ENCODE measurements around the gene REXO5.
"Not testable (repeated sequence)": the region's sequence is repeated elsewhere in the genome, so short reads cannot be mapped to it uniquely, and the experiment has no call there.

Gene REXO5, protein sequence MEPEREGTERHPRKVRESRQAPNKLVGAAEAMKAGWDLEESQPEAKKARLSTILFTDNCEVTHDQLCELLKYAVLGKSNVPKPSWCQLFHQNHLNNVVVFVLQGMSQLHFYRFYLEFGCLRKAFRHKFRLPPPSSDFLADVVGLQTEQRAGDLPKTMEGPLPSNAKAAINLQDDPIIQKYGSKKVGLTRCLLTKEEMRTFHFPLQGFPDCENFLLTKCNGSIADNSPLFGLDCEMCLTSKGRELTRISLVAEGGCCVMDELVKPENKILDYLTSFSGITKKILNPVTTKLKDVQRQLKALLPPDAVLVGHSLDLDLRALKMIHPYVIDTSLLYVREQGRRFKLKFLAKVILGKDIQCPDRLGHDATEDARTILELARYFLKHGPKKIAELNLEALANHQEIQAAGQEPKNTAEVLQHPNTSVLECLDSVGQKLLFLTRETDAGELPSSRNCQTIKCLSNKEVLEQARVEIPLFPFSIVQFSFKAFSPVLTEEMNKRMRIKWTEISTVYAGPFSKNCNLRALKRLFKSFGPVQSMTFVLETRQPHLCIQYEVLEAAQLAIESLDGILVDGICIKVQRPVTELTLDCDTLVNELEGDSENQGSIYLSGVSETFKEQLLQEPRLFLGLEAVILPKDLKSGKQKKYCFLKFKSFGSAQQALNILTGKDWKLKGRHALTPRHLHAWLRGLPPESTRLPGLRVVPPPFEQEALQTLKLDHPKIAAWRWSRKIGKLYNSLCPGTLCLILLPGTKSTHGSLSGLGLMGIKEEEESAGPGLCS

DNA sequence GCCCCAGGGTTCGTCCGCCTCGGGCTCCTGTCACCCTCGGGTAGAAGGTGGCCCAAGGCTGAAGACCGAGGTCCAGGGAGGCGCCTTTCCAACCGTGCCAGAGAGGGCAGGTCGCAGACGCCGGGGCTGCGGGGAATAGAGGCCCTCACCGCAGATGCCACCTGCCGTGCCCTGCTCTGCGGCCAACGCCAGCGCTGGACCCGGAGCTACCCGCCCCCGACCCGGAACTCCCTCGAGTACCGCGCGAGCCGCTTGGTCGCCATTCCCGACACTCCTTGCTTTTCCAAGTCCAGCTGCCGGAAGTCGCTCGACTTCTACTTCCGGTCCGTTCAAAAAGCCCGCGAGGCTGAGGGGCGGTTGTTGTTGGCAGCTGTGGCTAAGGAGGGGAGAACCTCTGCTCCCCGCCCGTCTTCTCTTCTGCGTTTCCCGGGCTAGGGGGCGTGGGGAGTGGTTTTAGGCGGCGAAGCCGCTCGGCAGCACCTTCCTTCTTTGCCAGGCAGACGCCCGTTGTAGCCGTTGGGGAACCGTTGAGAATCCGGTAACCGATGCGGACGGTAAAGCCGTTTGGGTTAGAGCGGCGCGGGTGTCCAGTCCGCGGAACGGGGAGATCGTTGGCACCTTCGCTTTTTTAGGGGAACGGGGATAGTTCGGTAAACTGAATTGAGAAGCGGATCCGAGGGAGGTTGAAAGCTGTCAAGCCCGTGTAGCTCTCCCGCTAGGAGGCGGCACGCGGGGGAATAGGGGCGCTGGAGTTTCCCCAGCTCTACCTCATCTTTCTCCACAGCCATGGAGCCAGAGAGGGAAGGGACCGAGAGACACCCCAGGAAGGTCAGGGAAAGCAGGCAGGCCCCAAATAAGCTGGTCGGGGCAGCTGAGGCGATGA, at the start of gene REXO5, which contains the start of gene ERI2:
Gene REXO5, plus strand, starts transcription at position 360 of the 883 bp plus-strand sequence. Its CDS starts 427 bp downstream, at position 787.
Gene ERI2, minus strand, starts transcription at position 305 of the 883 bp plus-strand sequence. Its CDS starts 42 bp downstream, at position 263.
- DNase-seq: peak; percentile 60

DNA sequence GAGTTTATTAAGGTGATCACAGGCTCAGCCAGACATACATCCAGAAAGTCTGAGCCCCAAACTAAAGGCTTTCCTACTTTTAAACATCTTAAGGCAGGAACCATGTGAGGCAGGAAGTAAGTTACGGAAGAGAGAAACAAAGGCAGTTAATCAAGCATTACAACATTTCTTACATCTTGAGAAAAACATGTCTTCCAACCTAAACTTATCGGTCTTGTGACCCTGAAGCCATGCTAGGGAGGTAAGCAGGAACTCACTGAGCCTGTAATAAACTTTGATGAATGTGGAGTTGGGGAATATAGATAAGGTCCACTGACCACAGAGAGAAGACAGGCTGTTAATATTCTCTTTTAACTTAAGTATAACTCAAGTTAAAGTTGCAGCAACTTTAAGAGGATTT, 46.0 kb upstream of the REXO5 start:
- no peak for DNase-seq

DNA sequence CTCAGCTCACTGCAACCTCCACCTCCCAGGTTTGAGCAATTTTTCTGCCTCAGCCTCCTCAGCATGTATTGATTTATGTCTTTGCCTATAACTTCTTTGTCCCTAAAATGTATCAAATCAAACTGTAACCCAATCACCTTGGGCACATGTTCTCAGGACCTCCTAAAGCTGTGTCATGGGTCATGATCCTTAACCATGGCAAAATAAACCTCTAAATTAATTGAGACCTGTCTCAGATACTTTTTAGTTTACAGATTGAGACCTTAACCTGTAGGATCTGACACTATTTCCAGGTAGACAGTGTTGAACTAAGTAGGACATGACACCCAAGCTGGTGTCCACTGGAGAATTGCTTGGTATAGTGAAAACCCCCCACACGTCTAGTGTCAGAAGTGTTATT, 45.2 kb upstream of the REXO5 start:
- DNase-seq: no peak

DNA sequence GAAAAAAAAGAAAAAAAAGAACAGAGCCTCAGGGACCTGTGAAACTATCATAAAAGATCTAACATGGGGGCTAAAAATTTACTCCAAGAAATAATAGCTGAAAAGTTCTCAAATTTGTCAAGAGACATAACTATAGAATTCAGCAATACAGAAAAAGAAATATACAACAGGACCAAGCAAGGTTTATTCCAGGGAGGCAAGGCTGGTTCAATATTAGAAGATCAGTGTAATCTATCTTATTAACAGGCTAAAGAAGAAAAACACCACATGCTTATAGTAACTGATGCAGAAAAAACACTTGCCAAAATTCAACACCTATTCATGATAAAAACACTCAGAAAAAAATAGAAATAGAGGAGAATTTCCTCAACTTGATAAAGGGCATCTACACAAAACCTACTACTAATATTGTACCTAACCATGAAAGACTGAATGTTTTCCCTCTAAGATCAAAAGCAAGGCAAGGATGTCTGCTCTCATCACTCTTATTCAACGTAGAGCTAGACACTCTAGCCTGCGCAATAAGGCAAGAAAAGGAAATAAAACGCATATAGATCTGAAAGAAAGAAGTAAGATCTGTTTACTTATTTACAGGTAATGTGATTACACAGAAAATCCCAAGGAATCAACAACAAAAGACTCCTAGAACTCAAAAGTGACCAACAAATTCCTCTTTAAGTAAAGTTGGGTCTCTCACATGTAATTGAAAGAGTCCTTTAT, 43.8 kb upstream of the REXO5 start:
- DNase-seq: no peak

DNA sequence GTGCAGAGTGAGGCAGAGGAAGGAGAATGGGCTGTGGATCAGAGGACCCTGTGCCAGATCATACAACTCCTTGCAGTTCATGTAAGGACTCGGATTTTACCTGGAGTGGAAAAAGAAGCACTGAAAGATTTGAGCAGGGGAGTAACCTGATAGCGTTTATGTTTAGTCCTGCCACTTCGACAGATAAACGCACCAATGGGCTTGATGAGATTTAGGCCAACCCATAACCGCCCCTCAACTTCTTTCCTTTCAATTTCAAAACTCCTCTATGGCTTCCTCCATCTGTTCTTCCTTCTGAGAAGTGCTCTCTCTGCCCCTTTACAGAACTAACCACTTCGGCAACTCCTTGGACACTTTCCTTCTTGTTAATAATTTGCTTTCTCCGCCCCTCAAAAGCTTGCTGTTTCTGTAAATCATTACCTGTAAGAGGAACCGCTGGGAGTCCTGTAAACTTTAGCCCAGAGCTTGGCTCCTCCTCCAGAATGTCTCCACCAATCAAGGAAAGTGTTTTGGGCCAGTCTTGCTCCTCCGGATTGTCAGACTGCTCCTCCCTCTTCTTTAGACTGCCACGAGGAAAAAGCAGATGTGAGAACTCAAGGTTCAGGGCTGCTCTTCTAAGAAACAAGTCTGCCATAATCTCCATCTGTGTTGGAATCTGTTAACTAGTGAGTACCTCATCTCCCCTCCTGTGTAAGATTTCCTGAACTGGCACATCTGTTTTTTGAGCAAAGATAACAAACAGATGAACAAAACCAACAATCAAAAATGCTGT, 42.7 kb upstream of the REXO5 start, which contains the start of gene ACSM3:
Gene ACSM3, plus strand, starts transcription at position 554 of the 772 bp plus-strand sequence. CDS start 6,021 bp downstream, outside the sequence.
- DNase-seq: peak; percentile 51 to 52

DNA sequence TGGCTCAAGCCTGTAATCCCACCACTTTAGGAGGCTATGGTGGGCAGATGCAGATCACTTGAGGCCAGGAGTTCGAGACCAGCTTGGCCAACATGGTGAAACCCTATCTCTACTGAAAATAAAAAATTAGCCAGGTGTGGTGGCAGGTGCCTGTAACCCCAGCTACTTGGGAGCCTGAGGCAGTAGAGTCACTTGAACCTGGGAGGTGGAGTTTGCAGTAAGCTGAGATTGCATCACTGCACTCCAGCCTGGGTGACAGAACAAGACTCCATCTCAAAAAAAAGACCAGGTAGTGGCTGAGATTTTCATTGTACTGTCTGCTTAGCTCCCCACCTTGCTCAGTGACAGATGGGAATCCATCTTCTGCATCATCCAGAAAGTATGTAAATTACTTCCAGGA, 41.9 kb upstream of the REXO5 start:
- DNase-seq: not testable (repeated sequence)

DNA sequence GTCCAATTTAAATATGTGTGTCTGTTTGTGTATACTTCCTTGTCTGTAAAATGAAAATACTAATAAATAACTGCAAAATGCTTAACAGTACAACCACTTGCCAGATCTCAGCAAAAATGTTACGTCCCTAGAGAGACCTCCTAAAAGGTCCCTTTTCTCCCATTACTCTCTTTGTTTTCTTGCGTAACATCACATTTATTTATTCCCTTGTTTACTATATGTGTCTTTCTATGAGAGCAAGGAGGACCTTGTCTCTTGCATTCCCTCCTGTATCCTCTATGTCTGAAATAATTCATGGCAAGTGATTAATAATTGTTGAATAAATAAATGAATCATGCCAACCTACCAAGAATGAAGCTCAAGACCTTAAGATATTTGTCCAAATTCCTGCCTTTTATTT, 40.6 kb upstream of the REXO5 start:
- DNase-seq: no peak

DNA sequence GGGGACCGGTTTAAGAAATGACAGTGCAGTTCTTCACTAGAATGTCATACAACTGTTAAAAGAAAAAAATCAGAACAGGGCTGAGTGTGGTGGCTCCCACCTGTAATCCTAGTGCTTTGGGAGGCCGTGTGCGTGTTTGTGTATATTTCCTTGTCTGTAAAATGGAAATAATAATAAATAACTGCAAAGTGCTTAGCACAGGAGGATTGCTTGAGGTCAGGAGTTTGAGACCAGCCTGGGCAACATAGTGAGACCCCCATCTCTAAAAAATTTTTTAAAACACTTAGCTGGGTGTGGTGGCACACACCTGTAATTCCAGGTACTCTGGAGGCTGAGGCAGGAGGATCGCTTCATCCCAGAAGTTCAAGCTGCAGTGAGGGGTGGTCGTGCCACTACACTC, 40.0 kb upstream of the REXO5 start:
- DNase-seq: no peak

DNA sequence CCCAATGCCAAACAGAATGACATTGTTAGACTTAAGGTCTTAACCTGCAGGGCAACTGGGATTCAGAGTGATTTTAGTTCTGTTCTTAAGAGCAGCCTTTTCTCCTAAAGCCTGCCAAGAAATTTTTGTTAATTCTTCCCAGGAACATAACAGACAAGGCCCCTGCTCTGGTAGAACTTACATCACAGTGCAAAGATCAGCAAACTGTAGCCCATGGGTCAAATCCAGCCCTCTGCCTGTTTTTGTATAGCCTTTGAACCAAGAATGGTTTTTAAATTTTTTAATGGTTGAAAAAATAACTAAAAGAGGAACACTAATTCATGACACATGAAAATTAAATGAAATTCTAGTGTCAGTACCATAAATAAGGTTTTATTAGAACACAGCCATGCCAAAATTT, 38.8 kb upstream of the REXO5 start:
- DNase-seq: no peak

DNA sequence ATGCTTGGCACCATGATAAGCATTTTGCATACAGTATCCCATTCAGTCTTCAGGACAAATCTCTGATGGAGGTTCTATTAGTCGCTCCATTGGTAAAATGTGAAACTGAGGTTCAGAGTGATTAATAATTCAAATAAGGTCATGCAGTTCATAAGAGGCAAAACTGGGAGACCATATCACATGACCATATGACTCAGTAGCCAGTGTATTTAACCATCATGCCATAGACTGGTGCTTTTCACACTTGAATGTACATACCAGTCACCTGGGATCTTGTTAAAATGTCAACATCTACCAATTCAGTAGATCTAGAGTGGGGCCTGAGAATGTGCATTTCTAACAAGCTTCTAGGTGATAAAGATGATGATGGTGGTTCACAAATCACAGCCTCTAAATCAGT, 38.2 kb upstream of the REXO5 start:
- no peak for DNase-seq

DNA sequence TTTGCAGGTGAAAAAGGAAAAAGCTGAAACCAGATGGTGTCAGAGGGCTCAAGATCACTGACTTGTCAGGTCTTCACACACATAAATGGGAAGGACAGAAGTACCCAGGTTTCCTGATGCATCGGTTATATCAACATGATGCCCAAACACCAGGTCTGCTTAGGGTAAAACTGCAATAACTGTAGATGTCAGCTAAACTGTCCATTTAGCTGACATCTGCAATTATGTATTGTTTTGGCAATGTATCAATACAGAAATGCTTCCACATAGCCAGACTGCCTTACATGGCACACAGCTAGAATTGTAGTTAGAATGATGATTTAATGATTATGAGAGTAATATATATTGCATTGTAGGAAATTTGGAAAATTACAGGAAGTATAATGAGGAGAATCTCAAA, 37.5 kb upstream of the REXO5 start:
- DNase-seq: no peak

DNA sequence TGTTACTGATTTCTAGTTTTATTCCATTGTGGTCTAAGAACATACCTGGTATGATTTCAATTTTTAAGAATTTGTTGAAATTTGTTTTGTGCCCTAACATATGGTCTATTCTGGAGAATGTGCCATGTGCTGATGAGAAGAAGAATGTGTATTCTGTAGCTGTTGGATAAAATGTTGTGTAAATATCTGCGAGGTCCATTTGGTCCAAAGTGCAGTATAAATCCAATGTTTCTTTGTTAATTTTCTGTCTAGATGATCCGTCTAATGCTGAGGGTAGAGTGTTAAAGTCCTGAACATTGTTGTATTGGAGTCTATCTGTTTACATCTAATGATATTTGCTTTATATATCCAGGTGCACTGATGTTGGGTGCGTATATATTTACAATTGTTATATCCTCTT, 32.6 kb upstream of the REXO5 start:
- no peak for DNase-seq

DNA sequence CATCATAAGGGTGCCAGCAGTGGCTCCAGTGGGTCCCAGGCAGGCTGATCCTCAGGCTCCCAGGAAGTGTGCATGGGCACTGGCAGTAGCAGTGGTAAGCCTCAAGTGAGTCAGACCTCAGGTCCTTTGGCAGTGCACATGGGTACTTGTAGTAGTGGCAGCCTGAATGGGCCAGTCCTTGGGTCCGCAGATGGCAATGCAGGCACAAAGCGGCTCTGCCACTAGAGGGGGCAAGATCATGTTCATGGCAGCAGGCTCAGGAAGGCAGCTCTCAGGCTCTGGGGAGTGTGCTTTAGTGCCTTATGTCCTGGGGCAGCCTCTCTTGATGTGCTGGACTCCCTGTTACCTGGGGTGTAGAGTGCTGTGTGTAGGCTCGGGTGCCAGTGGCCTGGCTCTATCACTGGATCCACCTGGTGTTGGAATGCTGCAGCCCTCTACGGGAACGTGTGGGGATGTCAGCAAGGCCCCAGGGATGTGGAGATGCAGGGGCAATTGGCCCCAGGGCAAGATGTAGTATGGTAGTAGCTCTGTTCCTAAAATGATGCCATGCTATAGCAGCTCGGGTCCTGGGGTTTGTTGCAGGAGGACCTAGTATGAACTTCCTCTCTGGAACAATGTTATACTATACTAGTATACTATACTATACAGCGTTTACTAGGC, 31.5 kb upstream of the REXO5 start:
- peak; percentile 50 to 51 for DNase-seq

DNA sequence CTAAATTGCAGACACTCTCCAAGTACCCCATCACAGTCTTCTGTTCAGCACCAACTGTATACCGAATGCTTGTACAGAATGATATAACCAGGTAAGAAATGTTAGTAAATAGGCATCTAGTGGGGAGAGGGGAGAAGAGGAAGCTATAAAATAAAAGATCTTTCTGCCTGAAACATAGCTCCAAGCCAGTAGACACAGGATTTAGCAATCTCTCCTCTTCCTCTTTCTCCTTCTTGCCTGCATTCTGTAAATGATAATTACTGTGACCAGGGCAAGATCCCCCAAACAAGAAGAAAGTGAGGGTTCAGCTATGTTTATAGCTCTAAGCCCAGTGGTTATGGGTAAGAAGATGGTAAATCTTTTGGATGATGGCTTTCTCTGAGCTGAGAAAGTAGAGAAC, 24.6 kb upstream of the REXO5 start:
- DNase-seq: no peak

DNA sequence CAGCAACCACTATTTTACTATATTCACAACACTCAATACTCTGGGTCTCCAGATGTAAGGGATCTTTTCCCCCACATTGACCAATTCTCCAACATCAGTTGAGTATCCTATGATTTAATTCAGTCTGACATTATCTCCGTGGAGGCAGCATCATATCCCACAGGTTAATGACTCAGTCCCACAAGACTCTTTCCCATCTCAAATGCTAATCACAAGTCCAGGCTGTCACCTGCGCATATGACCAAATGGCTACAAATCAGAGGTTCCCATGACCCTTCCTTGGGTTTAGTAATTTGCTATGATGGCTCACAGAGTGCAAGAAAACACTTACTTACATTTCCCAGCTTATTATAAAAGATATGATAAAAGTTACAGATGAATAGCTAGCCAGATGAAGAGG, 23.9 kb upstream of the REXO5 start:
- DNase-seq: no peak

DNA sequence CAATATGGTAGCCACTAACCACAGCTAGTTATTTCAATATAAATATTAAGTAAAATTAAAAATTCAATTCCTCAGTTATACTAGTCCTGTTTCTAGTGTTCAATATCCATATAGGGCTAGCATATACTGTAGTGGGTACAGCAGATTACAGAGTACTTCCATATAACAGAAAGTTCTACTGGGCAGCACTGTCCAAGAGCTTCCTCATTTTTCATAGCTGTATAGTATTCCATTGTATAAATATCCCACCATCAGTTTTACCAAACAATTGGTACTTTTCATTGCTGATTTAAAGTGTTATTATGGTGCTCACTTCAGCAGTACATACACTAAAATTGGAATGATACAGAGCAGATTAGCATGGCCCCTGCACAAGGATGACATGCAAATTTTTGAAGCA, 22.1 kb upstream of the REXO5 start:
- no peak for DNase-seq

DNA sequence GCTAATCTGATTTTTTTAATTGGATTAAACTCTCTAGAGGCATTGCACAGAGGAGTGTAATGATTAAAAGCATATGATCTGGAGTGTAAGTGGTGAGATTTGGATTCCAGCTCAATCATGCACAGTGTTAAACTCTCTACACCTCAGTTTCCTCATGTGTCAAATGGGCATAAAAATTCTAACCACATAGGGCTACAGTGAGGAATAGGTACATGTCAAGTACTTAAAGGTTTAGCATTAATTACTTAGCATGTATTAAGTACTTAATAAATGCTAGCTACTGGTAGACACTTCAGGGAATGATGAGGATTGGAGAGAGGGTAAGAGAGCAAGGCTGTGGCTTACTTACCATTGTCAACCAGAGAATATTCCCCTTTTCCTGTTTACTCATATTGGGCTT, 17.2 kb upstream of the REXO5 start:
- no peak for DNase-seq

DNA sequence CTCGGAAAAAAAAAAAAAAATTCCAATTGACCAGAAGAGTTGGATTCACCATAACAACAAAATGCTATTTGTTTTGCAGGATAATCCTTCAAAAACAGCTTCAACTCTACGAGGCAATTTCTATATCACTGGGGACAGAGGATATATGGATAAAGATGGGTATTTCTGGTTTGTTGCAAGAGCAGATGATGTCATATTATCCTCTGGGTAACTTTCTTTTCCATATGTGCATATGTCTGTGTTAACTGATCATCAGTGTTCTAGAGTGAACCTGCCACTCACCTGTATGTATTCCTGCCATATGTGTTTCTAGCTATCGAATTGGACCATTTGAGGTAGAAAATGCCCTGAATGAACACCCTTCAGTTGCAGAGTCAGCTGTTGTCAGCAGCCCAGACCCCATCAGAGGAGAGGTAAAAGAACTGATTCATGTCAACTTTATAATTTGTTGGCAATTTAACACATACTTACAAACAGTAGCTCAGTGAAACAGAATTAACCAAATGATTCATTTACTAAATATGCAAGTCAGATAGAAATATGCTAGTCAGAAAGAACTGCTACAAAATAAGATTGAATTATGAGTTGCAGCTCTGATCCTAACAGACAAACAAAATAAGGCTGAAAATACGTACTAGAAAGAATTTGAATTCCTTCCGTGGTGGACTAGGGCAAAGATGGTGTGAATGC, 14.3 kb upstream of the REXO5 start:
- DNase-seq: no peak

DNA sequence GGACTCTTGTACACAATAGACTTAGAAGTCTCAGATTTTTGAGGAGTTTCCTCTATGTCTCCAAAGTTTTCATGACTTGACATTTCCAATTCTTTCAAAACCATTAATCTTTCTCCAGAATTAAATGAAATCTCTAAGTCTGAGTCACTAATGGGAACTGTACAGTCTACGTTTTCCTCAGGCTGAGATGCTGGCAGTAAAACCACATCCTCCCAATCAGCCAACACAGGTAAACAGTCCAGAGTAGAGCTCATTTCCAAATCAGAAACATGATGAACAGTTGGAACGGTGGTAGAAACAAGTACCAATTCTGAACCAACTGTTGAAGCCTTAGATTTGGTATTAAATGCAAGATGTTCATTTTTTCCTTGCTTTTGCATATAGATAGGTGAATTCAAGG, 8.0 kb upstream of the REXO5 start:
- no peak for DNase-seq

DNA sequence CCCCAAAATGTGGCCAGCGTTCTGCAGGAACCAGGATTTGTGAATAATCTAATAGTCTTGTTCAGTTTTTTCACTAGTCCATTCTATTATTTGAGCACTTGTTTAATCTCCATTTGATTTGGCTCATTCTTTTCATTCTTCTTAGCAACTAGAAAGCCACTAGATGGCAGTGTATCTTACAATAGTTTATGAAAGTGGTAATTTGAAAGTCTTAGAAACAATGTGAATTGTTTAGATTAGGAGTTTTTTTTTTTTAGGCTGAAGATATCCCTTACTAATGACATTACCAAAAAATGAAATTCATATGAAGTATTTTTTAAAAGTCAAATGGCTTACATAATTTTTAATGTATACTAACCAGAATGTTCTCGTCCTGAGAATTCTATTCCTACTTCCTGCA, 6.7 kb upstream of the REXO5 start:
- DNase-seq: no peak

Measured in activated CD4-positive, alpha-beta T cell treated with anti-CD3 and anti-CD28 coated beads, Interleukin-2, amount 50 U/mL, for 4 hours (primary cell).